HUES48 (cell line): ENCODE results near the gene CCDC18.
A peak's percentile ranks its signal among the peaks of the same experiment; 100 is the strongest.

ENCODE experiments used
- H3K27ac ChIP-seq: one replicate; pipeline ENCODE4 v1.7.0; 2013; ENCODE audit warnings: low read depth, low read length, inconsistent platforms
- H3K27me3 ChIP-seq: 2 replicates; pipeline ENCODE4 v1.6.1; 2013; ENCODE audit warnings: mild to moderate bottlenecking, low read length; ENCODE audit not compliant: control insufficient read depth, insufficient read depth
- H3K36me3 ChIP-seq: 2 replicates; pipeline ENCODE4 v1.6.1; 2013; ENCODE audit warnings: low read length; ENCODE audit not compliant: control insufficient read depth, insufficient read depth
- H3K4me1 ChIP-seq: 2 replicates; pipeline ENCODE4 v1.6.1; 2013; ENCODE audit warnings: mild to moderate bottlenecking, low read length; ENCODE audit not compliant: control insufficient read depth, insufficient read depth
- H3K4me3 ChIP-seq: 2 replicates; pipeline ENCODE4 v1.5.1; 2013; ENCODE audit warnings: mild to moderate bottlenecking, low read depth, low read length
- H3K9ac ChIP-seq: 2 replicates; pipeline ENCODE4 v1.6.1; 2013; ENCODE audit warnings: mild to moderate bottlenecking, low read depth, low read length, moderate library complexity
- H3K9me3 ChIP-seq: 2 replicates; pipeline ENCODE4 v1.6.1; 2013; ENCODE audit warnings: low read length; ENCODE audit not compliant: control insufficient read depth, insufficient read depth

CCDC18 gene

GRCh38 chr1:93177991-93178390, 2.5 kb upstream of the CCDC18 start:
- 0 out of 2 replicates have a peak, but pooled peaks cover 4% of the 10 kb centered on the region for H3K36me3 ChIP-seq
- H3K27ac ChIP-seq, result no peak overlapping the region
- H3K27me3 ChIP-seq, result no peaks in the 10 kb centered on the region
- no peak overlapping the region for H3K9ac ChIP-seq
- peaks cover 13% of the 10 kb centered on the region for H3K4me1 ChIP-seq
- H3K4me3 ChIP-seq, result peak overlapping the region; percentile 85
- no peaks in the 10 kb centered on the region for H3K9me3 ChIP-seq

- H3K4me3 ChIP-seq, result peak overlapping the region; percentile 85
- no peak overlapping the region for H3K9ac ChIP-seq
- H3K4me1 ChIP-seq, result peaks cover 13% of the 10 kb centered on the region
- peaks cover 7% of the 10 kb centered on the region; the same call in 1 of the 2 replicates for H3K36me3 ChIP-seq
- H3K9me3 ChIP-seq, result no peaks in the 10 kb centered on the region
- H3K27ac ChIP-seq, result no peak overlapping the region
- no peaks in the 10 kb centered on the region for H3K27me3 ChIP-seq
Observed at GRCh38 chr1:93178418-93178817, 2.1 kb upstream of the CCDC18 start.

GRCh38 chr1:93179886-93180722, 420 bp upstream of the CCDC18 start, which contains the start of gene TMED5:
TMED5 (minus strand) TSS chr1:93180413; CDS start chr1:93180242, 171 bp downstream.
- peak within 1 kb of the TSS; percentile 85 for H3K4me3 ChIP-seq
- H3K9ac ChIP-seq, result peak within 1 kb of the TSS; percentile 89
- peak within 1 kb of the TSS; percentile 91 for H3K27ac ChIP-seq
- H3K27me3 ChIP-seq, result no peaks in the 10 kb centered on the region
- H3K9me3 ChIP-seq, result no peaks in the 10 kb centered on the region
- H3K4me1 ChIP-seq, result peaks cover 13% of the 10 kb centered on the region
- peaks cover 14% of the 10 kb centered on the region; the same call in 1 of the 2 replicates for H3K36me3 ChIP-seq

- Histone ChIP-seq H3K27ac (no peak overlapping the region), H3K4me3 (no peak overlapping the region), H3K4me1 (no peaks in the 10 kb centered on the region; the same call in 1 of the 2 replicates)
Observed at GRCh38 chr1:93186667-93187066, 6.1 kb downstream of the CCDC18 start.

GRCh38 chr1:93190432-93190831, 9.9 kb downstream of the CCDC18 start:
- Histone ChIP-seq H3K27ac (no peak overlapping the region), H3K36me3 (peaks cover 87% of the 10 kb centered on the region), H3K27me3 (no peaks in the 10 kb centered on the region), H3K9me3 (no peaks in the 10 kb centered on the region), H3K4me1 (no peaks in the 10 kb centered on the region), H3K4me3 (no peak overlapping the region), H3K9ac (no peak overlapping the region)

More at GRCh38 chr1:93186667-93187066, 6.1 kb downstream of the CCDC18 start:
- no peaks in the 10 kb centered on the region for H3K9me3 ChIP-seq
- H3K9ac ChIP-seq, result no peak overlapping the region
- H3K27me3 ChIP-seq, result no peaks in the 10 kb centered on the region
- peaks cover 63% of the 10 kb centered on the region for H3K36me3 ChIP-seq

GRCh38 chr1:93194231-93194990, 13.9 kb downstream of the CCDC18 start:
- H3K27me3 ChIP-seq, result no peaks in the 10 kb centered on the region
- H3K36me3 ChIP-seq, result peaks cover 87% of the 10 kb centered on the region
- H3K4me1 ChIP-seq, result no peaks in the 10 kb centered on the region
- H3K9me3 ChIP-seq, result no peaks in the 10 kb centered on the region
- no peak overlapping the region for H3K4me3 ChIP-seq
- no peak overlapping the region for H3K9ac ChIP-seq
- no peak overlapping the region for H3K27ac ChIP-seq

GRCh38 chr1:93196591-93196990, 16.1 kb downstream of the CCDC18 start:
- no peaks in the 10 kb centered on the region for H3K4me1 ChIP-seq
- no peak overlapping the region for H3K4me3 ChIP-seq
- no peak overlapping the region for H3K27ac ChIP-seq
- no peaks in the 10 kb centered on the region for H3K27me3 ChIP-seq
- H3K9me3 ChIP-seq, result no peaks in the 10 kb centered on the region
- peaks cover 88% of the 10 kb centered on the region for H3K36me3 ChIP-seq
- no peak overlapping the region for H3K9ac ChIP-seq

GRCh38 chr1:93199150-93199549, 18.6 kb downstream of the CCDC18 start:
- no peak overlapping the region for H3K27ac ChIP-seq
- no peaks in the 10 kb centered on the region for H3K9me3 ChIP-seq
- H3K4me3 ChIP-seq, result no peak overlapping the region
- no peaks in the 10 kb centered on the region for H3K4me1 ChIP-seq
- no peaks in the 10 kb centered on the region for H3K27me3 ChIP-seq
- no peak overlapping the region for H3K9ac ChIP-seq
- peaks cover 88% of the 10 kb centered on the region for H3K36me3 ChIP-seq

GRCh38 chr1:93200086-93200620, 19.6 kb downstream of the CCDC18 start:
- H3K27me3 ChIP-seq, result no peaks in the 10 kb centered on the region
- no peaks in the 10 kb centered on the region for H3K9me3 ChIP-seq
- no peak overlapping the region for H3K9ac ChIP-seq
- no peak overlapping the region for H3K4me3 ChIP-seq
- no peak overlapping the region for H3K27ac ChIP-seq
- H3K4me1 ChIP-seq, result no peaks in the 10 kb centered on the region
- H3K36me3 ChIP-seq, result peaks cover 82% of the 10 kb centered on the region

GRCh38 chr1:93200714-93201113, 20.2 kb downstream of the CCDC18 start:
- no peaks in the 10 kb centered on the region for H3K27me3 ChIP-seq
- no peak overlapping the region for H3K4me3 ChIP-seq
- H3K36me3 ChIP-seq, result peaks cover 82% of the 10 kb centered on the region
- no peaks in the 10 kb centered on the region for H3K4me1 ChIP-seq
- H3K27ac ChIP-seq, result no peak overlapping the region
- no peaks in the 10 kb centered on the region for H3K9me3 ChIP-seq
- no peak overlapping the region for H3K9ac ChIP-seq
